ENCODE results near the gene KIRREL2. TPM values are rescaled to one million over a fixed set of nuclear protein-coding genes. Genes with fewer than 3 reads are reported as not detected.
A peak's percentile ranks its signal among the peaks of the same experiment; 100 is the strongest.
"Not testable (repeated sequence)": the region's sequence is repeated elsewhere in the genome, so short reads cannot be mapped to it uniquely, and the experiment has no call there.

Gene KIRREL2
- total and polyA plus RNA-seq, 2 donors (not counting 1 experiment from before 2014, with no cell fraction given): not detected

DNA sequence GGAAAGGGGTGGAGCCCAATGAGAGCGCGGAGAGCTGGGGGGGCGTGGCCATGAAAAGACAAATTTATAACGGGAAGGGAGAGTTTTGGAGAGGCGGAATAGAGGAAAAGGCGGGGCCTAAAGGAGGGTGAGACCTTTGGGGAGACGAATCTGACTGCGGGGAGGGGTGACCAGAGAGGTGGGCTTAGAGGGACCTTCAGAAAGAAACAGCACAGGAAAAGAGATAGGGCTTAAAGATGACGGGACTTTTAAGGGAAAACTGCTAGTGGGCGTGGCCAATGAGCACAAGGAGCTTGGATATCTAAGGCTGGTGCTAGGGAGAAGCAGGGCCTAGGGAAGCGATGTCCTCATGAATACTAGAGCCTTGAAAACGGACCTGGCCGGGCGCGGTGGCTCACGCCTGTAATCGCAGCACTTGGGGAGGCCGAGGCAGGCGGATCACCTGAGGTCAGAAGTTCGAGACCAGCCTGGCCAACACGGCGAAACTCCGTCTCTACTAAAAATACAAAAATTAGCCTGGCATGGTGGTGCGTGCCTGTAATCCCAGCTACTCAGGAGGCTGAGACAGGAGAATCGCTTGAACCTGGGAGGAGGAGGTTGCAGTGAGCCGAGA, 13.5 kb downstream of the KIRREL2 start:
- H3K27ac Mint-ChIP-seq; H3K36me3 ChIP-seq (replicated peaks in 1 of 2; ENCODE audit: control extremely low read depth in 1 of 2, control insufficient read depth in 1 of 2, extremely low read depth in 1 of 2, insufficient read depth in 2 of 2, low read length in 1 of 2); DNase-seq; ATAC-seq (ENCODE audit: low read depth); H3K27ac ChIP-seq (ENCODE audit: low read length in 2 of 2); H3K9me3 Mint-ChIP-seq (ENCODE audit: insufficient read depth); H2AFZ ChIP-seq (ENCODE audit: insufficient read depth, low read depth, low read length, poor library complexity, severe bottlenecking); POLR2A ChIA-PET; CTCF ChIA-PET; H3K79me2 ChIP-seq (ENCODE audit: control insufficient read depth, insufficient read depth, low read length); intact Hi-C loops (cut with micrococcal nuclease); H4K20me1 ChIP-seq (ENCODE audit: control insufficient read depth, insufficient read depth, low read length, poor library complexity, severe bottlenecking): not testable (repeated sequence)
- Histone ChIP-seq H3K4me2 (replicated peaks; ENCODE audit: low read depth, low read length, poor library complexity, severe bottlenecking) (peak overlapping the region; percentile 85), H3K9me3 (ENCODE audit: control extremely low read depth in 1 of 3, control insufficient read depth in 2 of 3, insufficient read depth in 1 of 3, low read length in 2 of 3) (peaks cover 0 to 28% (median 0%) of the 10 kb centered on the region in 3 donors), H3K9ac (ENCODE audit: low read length) (peak overlapping the region; percentile 48), H3K4me3 (ENCODE audit: control extremely low read depth in 1 of 5, extremely low read depth in 1 of 5, insufficient read depth in 1 of 5, low read depth in 2 of 5, low read length in 4 of 5) (peak overlapping the region in 2 of 5 experiments; percentile 28 to 54), H3K4me1 (ENCODE audit: control insufficient read depth in 2 of 2, insufficient read depth in 2 of 2, low read length in 2 of 2) (peaks cover 23 to 25% of the 10 kb centered on the region in 2 donors), H3K27me3 (replicated peaks in 1 of 4; ENCODE audit: control extremely low read depth in 1 of 4, control insufficient read depth in 3 of 4, insufficient read depth in 4 of 4, low read length in 3 of 4) (peaks cover 0 to 72% (median 31%) of the 10 kb centered on the region in 4 experiments)
- Mint-ChIP-seq H3K4me3 (peak overlapping the region; percentile 64), H3K27me3 (peaks cover 60% of the 10 kb centered on the region), H3K4me1 (peaks cover 18% of the 10 kb centered on the region)
- WGBS (ENCODE audit: insufficient coverage): 30% methylated on average over 19 of the region's 26 CpGs

DNA sequence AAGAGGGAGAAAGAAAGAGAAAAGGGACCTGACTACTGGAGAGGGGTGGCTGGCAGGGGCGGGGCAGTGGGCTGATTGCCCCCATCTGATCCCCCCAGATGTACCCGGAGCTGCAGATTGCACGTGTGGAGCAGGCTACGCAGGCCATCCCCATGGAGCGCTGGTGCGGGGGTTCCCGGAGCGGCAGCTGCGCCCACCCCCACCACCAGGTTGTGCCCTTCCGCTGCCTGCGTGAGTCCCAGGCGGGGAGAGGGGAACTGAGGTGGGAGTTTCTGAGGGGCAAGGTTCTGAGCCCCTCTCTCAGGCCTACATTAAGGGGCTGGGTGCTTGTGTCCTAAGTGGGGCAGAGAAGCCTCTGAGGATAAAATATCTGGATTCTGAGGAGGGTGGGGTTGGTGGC, 14.1 kb downstream of the KIRREL2 start:
- TF ChIP-seq, protein P1, sequence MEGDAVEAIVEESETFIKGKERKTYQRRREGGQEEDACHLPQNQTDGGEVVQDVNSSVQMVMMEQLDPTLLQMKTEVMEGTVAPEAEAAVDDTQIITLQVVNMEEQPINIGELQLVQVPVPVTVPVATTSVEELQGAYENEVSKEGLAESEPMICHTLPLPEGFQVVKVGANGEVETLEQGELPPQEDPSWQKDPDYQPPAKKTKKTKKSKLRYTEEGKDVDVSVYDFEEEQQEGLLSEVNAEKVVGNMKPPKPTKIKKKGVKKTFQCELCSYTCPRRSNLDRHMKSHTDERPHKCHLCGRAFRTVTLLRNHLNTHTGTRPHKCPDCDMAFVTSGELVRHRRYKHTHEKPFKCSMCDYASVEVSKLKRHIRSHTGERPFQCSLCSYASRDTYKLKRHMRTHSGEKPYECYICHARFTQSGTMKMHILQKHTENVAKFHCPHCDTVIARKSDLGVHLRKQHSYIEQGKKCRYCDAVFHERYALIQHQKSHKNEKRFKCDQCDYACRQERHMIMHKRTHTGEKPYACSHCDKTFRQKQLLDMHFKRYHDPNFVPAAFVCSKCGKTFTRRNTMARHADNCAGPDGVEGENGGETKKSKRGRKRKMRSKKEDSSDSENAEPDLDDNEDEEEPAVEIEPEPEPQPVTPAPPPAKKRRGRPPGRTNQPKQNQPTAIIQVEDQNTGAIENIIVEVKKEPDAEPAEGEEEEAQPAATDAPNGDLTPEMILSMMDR (IDR thresholded peaks at IDR 0.05): no peak
- TF ChIP-seq EZH2 (IDR thresholded peaks at IDR 0.05; ENCODE audit: borderline replicate concordance, insufficient read depth, low read depth, low read length, poor library complexity, severe bottlenecking): no peak
- Mint-ChIP-seq H3K27ac (no peak overlapping the region), H3K27me3 (peaks cover 54% of the 10 kb centered on the region), H3K4me1 (peaks cover 18% of the 10 kb centered on the region), H3K9me3 (ENCODE audit: insufficient read depth) (no peaks in the 10 kb centered on the region), H3K4me3 (no peak overlapping the region)
- Histone ChIP-seq H3K36me3 (replicated peaks in 1 of 2; ENCODE audit: control extremely low read depth in 1 of 2, control insufficient read depth in 1 of 2, extremely low read depth in 1 of 2, insufficient read depth in 2 of 2, low read length in 1 of 2) (no peaks in the 10 kb centered on the region), H3K4me2 (replicated peaks; ENCODE audit: low read depth, low read length, poor library complexity, severe bottlenecking) (no peak overlapping the region), H3K4me3 (ENCODE audit: control extremely low read depth in 1 of 5, extremely low read depth in 1 of 5, insufficient read depth in 1 of 5, low read depth in 2 of 5, low read length in 4 of 5) (no peak overlapping the region), H3K9ac (ENCODE audit: low read length) (no peak overlapping the region), H3K4me1 (ENCODE audit: control insufficient read depth in 2 of 2, insufficient read depth in 2 of 2, low read length in 2 of 2) (peaks cover 23 to 25% of the 10 kb centered on the region in 2 donors), H3K27me3 (replicated peaks in 1 of 4; ENCODE audit: control extremely low read depth in 1 of 4, control insufficient read depth in 3 of 4, insufficient read depth in 4 of 4, low read length in 3 of 4) (peaks cover 0 to 68% (median 31%) of the 10 kb centered on the region in 4 experiments), H4K20me1 (ENCODE audit: control insufficient read depth, insufficient read depth, low read length, poor library complexity, severe bottlenecking) (peaks cover 3% of the 10 kb centered on the region), H2AFZ (ENCODE audit: insufficient read depth, low read depth, low read length, poor library complexity, severe bottlenecking) (no peak overlapping the region), H3K79me2 (ENCODE audit: control insufficient read depth, insufficient read depth, low read length) (no peaks in the 10 kb centered on the region), H3K9me3 (ENCODE audit: control extremely low read depth in 1 of 3, control insufficient read depth in 2 of 3, insufficient read depth in 1 of 3, low read length in 2 of 3) (peaks cover 0 to 28% (median 0%) of the 10 kb centered on the region in 3 donors), H3K27ac (ENCODE audit: low read length in 2 of 2) (no peak overlapping the region)
- DNase-seq (no peak), ATAC-seq (ENCODE audit: low read depth) (no peak)
- ChIA-PET CTCF (no interaction called here), POLR2A (no interaction called here)
- 42% methylated on average over 2 of the region's 12 CpGs for WGBS (ENCODE audit: insufficient coverage)
- intact Hi-C loops (cut with micrococcal nuclease): no loop called here

All from B cell (primary cell).